ENCODE results near the gene CADM2. TPM values are rescaled to one million over a fixed set of nuclear protein-coding genes. Genes with fewer than 3 reads are reported as not detected.
"Not testable (repeated sequence)": the region's sequence is repeated elsewhere in the genome, so short reads cannot be mapped to it uniquely, and the experiment has no call there.

Gene CADM2
- total RNA-seq, 1 experiment from 2014 or later, result 0.47 TPM

GRCh38 chr3:85502148-85502875 lies 543.5 kb downstream of the CADM2 start:
- Histone ChIP-seq H3K9me3 (ENCODE audit: low read length) (no peaks in the 10 kb centered on the region), H3K27me3 (ENCODE audit: low read length) (no peaks in the 10 kb centered on the region), H3K36me3 (ENCODE audit: low read depth, low read length) (no peaks in the 10 kb centered on the region), H2AFZ (ENCODE audit: low read length) (no peak overlapping the region), H4K20me1 (ENCODE audit: low read length) (no peaks in the 10 kb centered on the region), H3K4me1 (ENCODE audit: insufficient read depth, low read length) (no peaks in the 10 kb centered on the region), H3K27ac (ENCODE audit: low read length) (no peak overlapping the region), H3K4me2 (ENCODE audit: low read length) (no peak overlapping the region), H3K9me2 (replicated peaks; ENCODE audit: low read length) (no peaks in the 10 kb centered on the region), H3K79me2 (ENCODE audit: low read length) (no peaks in the 10 kb centered on the region), H3F3A (ENCODE audit: low read length, unreplicated experiment) (no peaks in the 10 kb centered on the region), H3K9ac (ENCODE audit: low read length) (no peak overlapping the region), H3K4me3 (ENCODE audit: low read length) (no peak overlapping the region)
- POLR2A ChIA-PET (ENCODE audit: unreplicated experiment), result no interaction called here
- DNase-seq (no peak), ATAC-seq (no peak)
- TF ChIP-seq EZH2 (IDR thresholded peaks at IDR 0.05; ENCODE audit: low read length, unreplicated experiment), result no peak
- TF ChIP-seq CTCF (conservative IDR thresholded peaks at IDR 0.05; ENCODE audit: low read depth, low read length), result no peak
- no peak for TF ChIP-seq EZH2phosphoT487 (IDR thresholded peaks at IDR 0.05; ENCODE audit: borderline replicate concordance, low read length)
- intact Hi-C loops (cut with micrococcal nuclease), result no loop called here
- CTCF ChIA-PET, result no interaction called here
- BruUV-seq (replicated peaks), result no TSS peak

GRCh38 chr3:85504129-85504784 lies 545.5 kb downstream of the CADM2 start:
- H2AFZ ChIP-seq (ENCODE audit: low read length); BruUV-seq (replicated peaks); H3K27me3 ChIP-seq (ENCODE audit: low read length); H3K79me2 ChIP-seq (ENCODE audit: low read length); H3K4me2 ChIP-seq (ENCODE audit: low read length); H3K27ac ChIP-seq (ENCODE audit: low read length); H3K9me2 ChIP-seq (replicated peaks; ENCODE audit: low read length); CTCF ChIA-PET; POLR2A ChIA-PET (ENCODE audit: unreplicated experiment); H3K9me3 ChIP-seq (ENCODE audit: low read length); H3K9ac ChIP-seq (ENCODE audit: low read length); intact Hi-C loops (cut with micrococcal nuclease); ATAC-seq; DNase-seq; H3K36me3 ChIP-seq (ENCODE audit: low read depth, low read length); H3F3A ChIP-seq (ENCODE audit: low read length, unreplicated experiment); H3K4me3 ChIP-seq (ENCODE audit: low read length); H4K20me1 ChIP-seq (ENCODE audit: low read length); H3K4me1 ChIP-seq (ENCODE audit: insufficient read depth, low read length): not testable (repeated sequence)

- H3F3A ChIP-seq (ENCODE audit: low read length, unreplicated experiment); H3K27me3 ChIP-seq (ENCODE audit: low read length); BruUV-seq (replicated peaks); H3K4me2 ChIP-seq (ENCODE audit: low read length); H2AFZ ChIP-seq (ENCODE audit: low read length); H4K20me1 ChIP-seq (ENCODE audit: low read length); H3K27ac ChIP-seq (ENCODE audit: low read length); POLR2A ChIA-PET (ENCODE audit: unreplicated experiment); CTCF ChIA-PET; H3K36me3 ChIP-seq (ENCODE audit: low read depth, low read length); DNase-seq; H3K9me2 ChIP-seq (replicated peaks; ENCODE audit: low read length); H3K79me2 ChIP-seq (ENCODE audit: low read length); H3K9me3 ChIP-seq (ENCODE audit: low read length); intact Hi-C loops (cut with micrococcal nuclease); ATAC-seq; H3K4me3 ChIP-seq (ENCODE audit: low read length); H3K9ac ChIP-seq (ENCODE audit: low read length); H3K4me1 ChIP-seq (ENCODE audit: insufficient read depth, low read length): not testable (repeated sequence)
Measured at GRCh38 chr3:85504785-85505511, 546.2 kb downstream of the CADM2 start.

GRCh38 chr3:85507052-85507451 lies 548.3 kb downstream of the CADM2 start:
- H3K9ac ChIP-seq (ENCODE audit: low read length); H3K36me3 ChIP-seq (ENCODE audit: low read depth, low read length); intact Hi-C loops (cut with micrococcal nuclease); H3K4me3 ChIP-seq (ENCODE audit: low read length); H3K27ac ChIP-seq (ENCODE audit: low read length); H3K4me2 ChIP-seq (ENCODE audit: low read length); DNase-seq; H3K9me2 ChIP-seq (replicated peaks; ENCODE audit: low read length); H4K20me1 ChIP-seq (ENCODE audit: low read length); H2AFZ ChIP-seq (ENCODE audit: low read length); BruUV-seq (replicated peaks); CTCF ChIA-PET; H3K9me3 ChIP-seq (ENCODE audit: low read length); H3K27me3 ChIP-seq (ENCODE audit: low read length); ATAC-seq; H3K4me1 ChIP-seq (ENCODE audit: insufficient read depth, low read length); POLR2A ChIA-PET (ENCODE audit: unreplicated experiment); H3F3A ChIP-seq (ENCODE audit: low read length, unreplicated experiment); H3K79me2 ChIP-seq (ENCODE audit: low read length): not testable (repeated sequence)
